Right cardiac atrium (tissue), 5 donors: Measurements from ENCODE around the gene SLC39A3. TPM values are rescaled to one million over a fixed set of nuclear protein-coding genes. Genes with fewer than 3 reads are reported as not detected.
A peak's percentile ranks its signal among the peaks of the same experiment; 100 is the strongest.

Experiments
- ATAC-seq, 2 donors: fragments of 200-7000 bp; cut with Tn5 transposase; one replicate each; pipeline versions ENCODE4 v1.8.0 to v1.9.1; 2020; ENCODE audit warnings: moderate library complexity in 2 of 2, mild to moderate bottlenecking in 1 of 2
- DNase-seq, 3 donors: peaks; one replicate each; pipeline ENCODE4 v3.0.0-alpha.2; 2020
- H3K27ac ChIP-seq: one replicate; pipeline ENCODE4 v1.5.1; 2013; ENCODE audit warnings: mild to moderate bottlenecking, low read length, control low read depth, moderate library complexity
- H3K27me3 ChIP-seq: one replicate; pipeline ENCODE4 v1.6.1; 2013; ENCODE audit not compliant: control insufficient read depth, insufficient read depth
- H3K4me1 ChIP-seq: one replicate; pipeline ENCODE4 v1.6.1; 2013; ENCODE audit warnings: low read length; ENCODE audit not compliant: control insufficient read depth, insufficient read depth
- H3K4me3 ChIP-seq: one replicate; pipeline ENCODE4 v1.5.1; 2013; ENCODE audit warnings: low read length, control low read depth
- H3K9me3 ChIP-seq: one replicate; pipeline ENCODE4 v1.6.1; 2013; ENCODE audit warnings: low read length; ENCODE audit not compliant: control insufficient read depth
- WGBS: extraction: QIAGEN DNeasy Blood & Tissue Kit; methylation state at CpG from one replicate; pipeline ENCODE4 v1.1.7; 2013; 5-methylcytosine and 5-hydroxymethylcytosine counted together
- intact Hi-C, 4 donors: fragments of 100-400 bp; cut with DNase I; formaldehyde crosslinking; loops; one replicate each; pipeline versions ENCODE4 v1.11.0 to v1.14.0; 2022 to 2023
- polyA plus RNA-seq: library from polyadenylated mRNA; stranded (reverse); fragments of 200-250 nt; gene quantifications from one replicate; pipeline ENCODE4 v1.2.3, GENCODE V29; 2013
- total RNA-seq, 4 donors: library from RNA; stranded (reverse); fragmentation: NEBNext Ultra II Directional; extraction: Animal tissue kit (Norgen Biotek cat#: 25700); gene quantifications; one replicate each; pipeline ENCODE4 v1.2.1, GENCODE V29; 2021
- donor health status: healthy with polysubstance abuse.
- donor health status: DM: no; HTN: yes; CAD: no.
- donor health status: DM: no; HTN: no; CAD: no.
- donor health status: DM: no; HTN: yes; CAD: no; lungs with severe emphysema.
- donor health status: DM: yes; HTN: yes; CAD: no.

SLC39A3 gene
- total and polyA plus RNA-seq, 5 donors: 19.9 to 29.3 (median 23.6) TPM

- intact Hi-C loops: no loop called here
- DNase-seq (no peak), ATAC-seq (no peak)
- no peaks in the 10 kb centered on the region for H3K9me3 ChIP-seq
- no peaks in the 10 kb centered on the region for H3K27me3 ChIP-seq
- no peak overlapping the region for H3K4me3 ChIP-seq
- WGBS: 95% methylated on average over 35 of the region's 35 CpGs
- peaks cover 7% of the 10 kb centered on the region for H3K4me1 ChIP-seq
- no peak overlapping the region for H3K27ac ChIP-seq
Observed at GRCh38 chr19:2766594-2767372, 27.0 kb upstream of the SLC39A3 start.

- Histone ChIP-seq H3K4me1 (peaks cover 4% of the 10 kb centered on the region), H3K4me3 (no peak overlapping the region), H3K27ac (no peak overlapping the region), H3K27me3 (no peaks in the 10 kb centered on the region), H3K9me3 (no peaks in the 10 kb centered on the region)
- intact Hi-C loops: no loop called here
- DNase-seq: no peak
- WGBS: 79% methylated on average over 15 of the region's 15 CpGs
- ATAC-seq: no peak
Observed at GRCh38 chr19:2765376-2765775, 25.6 kb upstream of the SLC39A3 start.

- H3K4me3 ChIP-seq: no peak overlapping the region
- ATAC-seq (no peak), DNase-seq (no peak)
- intact Hi-C loops: no loop called here
- peaks cover 2% of the 10 kb centered on the region for H3K4me1 ChIP-seq
- no peak overlapping the region for H3K27ac ChIP-seq
- H3K9me3 ChIP-seq: no peaks in the 10 kb centered on the region
- H3K27me3 ChIP-seq: no peaks in the 10 kb centered on the region
- WGBS: 92% methylated on average over 21 of the region's 21 CpGs
Observed at GRCh38 chr19:2764945-2765344, 25.1 kb upstream of the SLC39A3 start.

- WGBS: 96% methylated on average over 12 of the region's 12 CpGs
- DNase-seq (no peak), ATAC-seq (no peak)
- intact Hi-C loops: no loop called here
- H3K9me3 ChIP-seq: no peaks in the 10 kb centered on the region
- H3K4me3 ChIP-seq: no peak overlapping the region
- H3K27me3 ChIP-seq: no peaks in the 10 kb centered on the region
- no peaks in the 10 kb centered on the region for H3K4me1 ChIP-seq
- no peak overlapping the region for H3K27ac ChIP-seq
Observed at GRCh38 chr19:2763687-2764086, 23.9 kb upstream of the SLC39A3 start.

- H3K4me3 ChIP-seq: no peak overlapping the region
- ATAC-seq: no peak
- no peaks in the 10 kb centered on the region for H3K9me3 ChIP-seq
- intact Hi-C loops: no loop called here
- no peaks in the 10 kb centered on the region for H3K4me1 ChIP-seq
- WGBS: 95% methylated on average over 23 of the region's 23 CpGs
- no peaks in the 10 kb centered on the region for H3K27me3 ChIP-seq
- H3K27ac ChIP-seq: no peak overlapping the region
- no peak for DNase-seq
Observed at GRCh38 chr19:2762783-2763496, 23.1 kb upstream of the SLC39A3 start.

GRCh38 chr19:2761876-2762782 is 22.3 kb upstream of the SLC39A3 start:
- Histone ChIP-seq H3K9me3 (no peaks in the 10 kb centered on the region), H3K27ac (no peak overlapping the region), H3K4me3 (no peak overlapping the region), H3K27me3 (no peaks in the 10 kb centered on the region), H3K4me1 (no peaks in the 10 kb centered on the region)
- intact Hi-C loops: no loop called here
- peak in 1 of 3 donors; percentile 47 for DNase-seq
- 93% methylated on average over 43 of the region's 43 CpGs for WGBS
- ATAC-seq: no peak

- Histone ChIP-seq H3K4me1 (no peaks in the 10 kb centered on the region), H3K27me3 (no peaks in the 10 kb centered on the region), H3K9me3 (no peaks in the 10 kb centered on the region), H3K27ac (no peak overlapping the region), H3K4me3 (no peak overlapping the region)
- DNase-seq (peak in 1 of 3 donors; percentile 51), ATAC-seq (no peak)
- 90% methylated on average over 16 of the region's 16 CpGs for WGBS
- intact Hi-C loops: no loop called here
Observed at GRCh38 chr19:2761309-2761677, 21.5 kb upstream of the SLC39A3 start.

- 95% methylated on average over 7 of the region's 7 CpGs for WGBS
- Histone ChIP-seq H3K4me3 (no peak overlapping the region), H3K9me3 (no peaks in the 10 kb centered on the region), H3K27me3 (no peaks in the 10 kb centered on the region), H3K4me1 (no peaks in the 10 kb centered on the region), H3K27ac (no peak overlapping the region)
- no peak for ATAC-seq
- intact Hi-C loops: no loop called here
- DNase-seq: no peak
Observed at GRCh38 chr19:2759965-2760364, 20.1 kb upstream of the SLC39A3 start.

GRCh38 chr19:2759362-2759761 is 19.5 kb upstream of the SLC39A3 start:
- H3K9me3 ChIP-seq: no peaks in the 10 kb centered on the region
- 92% methylated on average over 17 of the region's 17 CpGs for WGBS
- no peaks in the 10 kb centered on the region for H3K4me1 ChIP-seq
- no peak overlapping the region for H3K4me3 ChIP-seq
- H3K27ac ChIP-seq: no peak overlapping the region
- intact Hi-C loops: no loop called here
- no peaks in the 10 kb centered on the region for H3K27me3 ChIP-seq
- ATAC-seq (no peak), DNase-seq (no peak)

- ATAC-seq (no peak), DNase-seq (no peak)
- H3K27me3 ChIP-seq: no peaks in the 10 kb centered on the region
- H3K9me3 ChIP-seq: no peaks in the 10 kb centered on the region
- no peaks in the 10 kb centered on the region for H3K4me1 ChIP-seq
- no peak overlapping the region for H3K27ac ChIP-seq
- no peak overlapping the region for H3K4me3 ChIP-seq
- WGBS: 96% methylated on average over 17 of the region's 17 CpGs
- intact Hi-C loops: no loop called here
Observed at GRCh38 chr19:2758601-2759313, 18.9 kb upstream of the SLC39A3 start.
